ENCODE results near the gene ZNF670.
"Not testable (repeated sequence)": the region's sequence is repeated elsewhere in the genome, so short reads cannot be mapped to it uniquely, and the experiment has no call there.

ZNF670 gene

DNA sequence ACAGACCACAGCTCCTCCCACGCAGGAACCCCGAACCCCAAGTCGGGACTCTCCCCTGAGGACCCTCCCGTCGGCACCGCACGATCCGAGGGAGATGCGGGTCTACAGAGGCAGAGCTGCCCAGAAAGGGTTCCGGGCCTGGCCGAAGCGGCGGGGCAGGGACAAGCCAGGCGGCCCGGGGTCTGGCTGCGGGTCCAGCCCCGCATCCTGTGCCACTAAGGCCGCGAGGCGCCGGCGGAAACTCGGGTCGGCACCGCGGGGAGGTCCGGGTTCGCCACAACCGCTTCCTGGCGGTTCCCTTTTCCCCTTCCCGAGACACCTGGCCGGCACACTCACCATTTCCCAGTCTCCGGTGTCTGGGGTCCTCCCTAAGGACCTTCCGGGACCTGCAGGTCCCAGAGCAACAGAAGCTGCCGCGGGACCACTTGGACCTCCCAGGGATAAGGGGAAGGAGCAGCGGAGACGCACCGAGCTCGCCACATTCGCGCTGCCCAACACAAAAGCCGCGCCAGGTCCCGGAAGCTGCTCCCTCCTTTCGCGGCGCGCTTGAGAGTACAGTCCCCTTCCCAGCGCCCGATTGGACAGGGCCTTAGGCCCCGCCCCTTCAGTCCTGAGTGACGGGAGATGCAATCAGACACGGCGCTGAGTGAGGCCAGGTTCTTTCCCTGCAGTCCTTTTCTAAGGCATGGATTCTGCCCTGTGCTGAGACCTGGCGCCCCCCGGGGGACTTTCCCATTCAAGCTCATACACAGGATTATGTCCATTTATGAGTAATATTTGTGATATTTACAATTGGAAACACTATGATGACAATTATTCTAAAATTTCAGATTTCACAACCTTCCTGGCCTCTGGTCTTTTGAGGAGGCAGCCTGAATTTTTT, at the start of gene ZNF670:
Gene ZNF670, minus strand, starts transcription at position 554 of the 883 bp plus-strand sequence. Its CDS starts 215 bp downstream, at position 339.
- DNase-seq, result peak; percentile 84

DNA sequence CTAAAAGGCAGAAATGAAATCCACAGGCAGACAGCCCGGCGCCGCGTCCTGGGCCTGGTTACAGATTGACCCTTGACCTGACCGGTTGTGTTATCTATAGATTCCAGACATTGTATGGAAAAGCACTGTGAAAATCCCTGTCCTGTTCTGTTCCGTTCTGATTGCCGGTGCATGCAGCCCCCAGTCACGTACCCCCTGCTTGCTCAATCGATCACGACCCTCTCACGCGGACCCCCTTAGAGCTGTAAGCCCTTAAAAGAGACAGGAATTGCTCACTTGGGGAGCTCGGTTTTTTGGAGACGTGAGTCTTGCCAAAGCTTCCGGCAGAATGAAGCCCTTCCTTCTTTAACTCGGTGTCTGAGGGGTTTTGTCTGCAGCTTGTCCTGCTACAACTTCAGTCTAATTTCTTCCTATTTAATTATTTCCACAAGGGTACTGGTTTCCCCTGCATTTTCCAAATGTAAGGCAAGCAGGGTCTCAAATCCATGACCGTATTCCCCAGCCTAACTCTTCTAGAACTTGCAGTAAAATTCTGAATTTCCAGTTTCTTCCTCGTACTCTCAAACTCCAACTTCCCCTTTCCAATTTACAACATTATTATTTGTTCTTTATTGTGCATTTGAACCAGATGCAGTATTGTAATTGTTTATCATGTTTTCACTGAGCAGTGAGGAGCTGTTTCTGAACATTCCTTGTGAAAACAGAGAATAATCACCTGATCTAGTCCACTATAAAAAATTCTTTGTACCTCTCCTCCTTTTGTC, 49.1 kb upstream of the ZNF670 start:
- DNase-seq, result not testable (repeated sequence)

DNA sequence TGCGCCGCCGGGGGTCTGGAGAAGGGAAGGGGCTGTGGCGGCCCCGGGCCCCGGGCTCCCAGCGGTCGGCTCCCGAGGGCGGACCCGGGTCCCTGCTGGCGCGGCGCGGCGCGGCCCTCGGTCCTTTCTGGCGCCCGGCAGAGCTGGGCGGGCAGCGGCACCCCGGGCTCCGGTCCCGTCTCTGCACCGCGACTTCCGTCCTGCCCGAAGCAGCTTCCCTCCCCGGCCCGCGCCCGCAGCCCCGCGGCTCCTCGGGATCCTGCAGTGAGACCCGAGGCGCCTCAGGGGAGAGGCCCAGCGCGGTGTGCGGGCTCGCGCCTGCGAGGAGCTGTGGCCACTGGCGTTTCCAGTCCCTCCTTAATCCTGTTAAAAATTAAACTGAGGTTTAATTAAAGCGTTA, 48.0 kb upstream of the ZNF670 start:
- DNase-seq, result not testable (repeated sequence)

DNA sequence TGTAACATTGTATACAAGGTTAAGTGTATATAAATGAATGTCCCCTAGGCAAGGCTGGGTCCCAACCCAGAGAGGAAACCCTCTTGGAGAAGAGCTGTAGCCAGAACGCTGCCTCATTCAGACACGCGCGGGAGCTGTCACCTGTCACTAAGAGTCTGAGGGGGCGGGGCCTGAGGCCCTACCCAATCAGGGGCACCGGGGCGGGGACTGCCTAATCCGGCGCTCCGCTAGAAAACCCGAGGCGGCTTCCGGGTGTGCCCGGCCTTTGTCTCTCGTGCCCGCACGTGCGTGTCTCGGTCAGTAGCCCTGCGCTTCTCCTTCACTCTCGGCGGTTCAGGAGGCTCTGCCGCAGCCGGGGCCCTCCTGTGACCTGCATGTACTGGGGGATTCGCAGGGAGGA, 47.6 kb upstream of the ZNF670 start:
- not testable (repeated sequence) for DNase-seq

DNA sequence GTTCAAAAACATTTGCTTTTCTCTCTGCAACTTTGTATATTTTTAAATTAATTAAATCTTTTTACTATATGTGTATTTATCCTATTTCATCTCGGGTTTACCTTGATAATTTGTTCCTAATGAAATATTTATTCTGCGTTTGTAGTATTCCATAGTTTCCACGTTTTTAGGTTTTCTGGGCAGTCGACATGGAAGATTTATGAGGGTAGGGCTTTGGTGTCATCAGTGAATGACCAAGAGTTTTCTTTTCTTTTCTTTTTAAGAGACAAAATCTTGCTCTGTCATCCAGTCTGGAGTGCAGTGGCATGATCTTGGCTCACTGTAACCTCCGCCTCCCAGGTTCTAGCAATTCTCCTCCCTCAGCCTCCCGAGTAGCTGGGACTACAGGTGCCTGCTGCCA, 42.8 kb upstream of the ZNF670 start:
- DNase-seq, result no peak

DNA sequence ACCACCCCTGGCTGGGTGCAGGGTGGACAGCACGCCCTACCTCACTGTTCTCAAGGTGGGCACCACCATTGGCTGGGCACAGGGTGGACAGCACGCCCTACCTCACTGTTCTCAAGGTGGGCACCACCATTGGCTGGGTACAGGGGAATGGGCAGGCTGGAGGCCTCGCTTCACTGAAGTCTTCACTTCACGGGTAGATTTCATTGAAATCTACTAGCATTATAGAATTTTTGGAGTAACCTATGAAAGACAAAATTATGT, 41.7 kb upstream of the ZNF670 start:
- not testable (repeated sequence) for DNase-seq

DNA sequence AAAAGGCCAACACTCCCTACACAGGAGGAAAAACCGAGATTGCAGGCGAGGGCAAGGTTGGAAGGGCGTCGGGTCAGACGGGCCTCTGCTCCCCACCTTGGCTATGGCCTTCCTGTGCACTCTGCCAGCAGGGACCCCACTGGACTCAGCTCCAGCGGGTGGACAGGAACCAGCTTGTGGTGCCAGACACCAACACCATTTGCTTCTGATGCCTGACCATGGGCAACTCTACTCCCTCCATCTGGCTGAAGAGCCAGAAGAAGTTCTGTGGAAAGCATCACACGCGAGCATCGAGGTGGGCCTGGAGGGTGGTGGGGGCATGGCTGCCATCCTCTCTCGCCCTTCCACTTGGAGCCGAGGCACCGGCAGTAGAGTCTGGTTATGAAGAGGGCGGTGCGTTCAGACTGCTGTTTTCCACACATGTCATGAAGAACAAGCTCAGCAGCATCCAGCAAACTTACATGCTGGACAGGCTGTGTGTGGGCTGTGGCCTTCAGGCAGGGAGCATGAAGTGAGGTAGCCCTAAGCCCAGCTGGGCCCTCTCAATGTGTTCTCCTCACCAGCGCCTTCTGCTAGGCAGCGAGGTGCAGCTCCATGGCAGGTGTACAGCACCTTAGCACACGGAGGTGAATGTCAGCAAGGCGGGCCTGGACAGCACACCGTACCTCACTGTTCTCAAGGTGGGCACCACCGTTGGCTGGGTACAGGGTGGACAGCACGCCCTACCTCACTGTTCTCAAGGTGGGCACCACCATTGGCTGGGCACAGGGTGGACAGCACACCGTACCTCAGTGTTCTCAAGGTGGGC, 41.2 kb upstream of the ZNF670 start:
- DNase-seq, result no peak

DNA sequence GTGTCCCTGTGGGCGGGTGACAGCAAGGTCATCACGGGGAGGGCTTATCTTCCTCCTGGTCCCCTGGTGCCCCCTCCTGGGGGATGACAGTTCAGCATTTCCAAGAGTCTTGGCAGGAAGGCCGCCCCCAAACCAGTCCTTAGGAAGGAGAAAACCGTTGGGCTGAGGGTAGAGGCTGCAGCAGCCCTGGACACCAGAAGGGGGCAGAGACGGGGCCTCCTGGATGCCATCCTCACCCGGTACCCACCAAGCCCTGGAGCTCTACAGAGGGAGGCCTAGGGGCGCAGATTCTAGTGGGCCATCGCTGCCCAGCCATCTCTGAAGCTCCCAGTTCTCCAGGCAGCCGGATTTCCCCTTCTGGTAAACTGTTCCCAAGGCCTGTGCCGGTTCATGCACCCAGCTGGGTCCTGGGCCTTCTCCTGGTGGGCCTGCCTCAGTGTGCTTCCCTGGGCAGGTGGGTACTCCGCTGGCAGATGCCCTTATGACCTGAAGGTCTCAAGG, 40.4 kb upstream of the ZNF670 start:
- no peak for DNase-seq

DNA sequence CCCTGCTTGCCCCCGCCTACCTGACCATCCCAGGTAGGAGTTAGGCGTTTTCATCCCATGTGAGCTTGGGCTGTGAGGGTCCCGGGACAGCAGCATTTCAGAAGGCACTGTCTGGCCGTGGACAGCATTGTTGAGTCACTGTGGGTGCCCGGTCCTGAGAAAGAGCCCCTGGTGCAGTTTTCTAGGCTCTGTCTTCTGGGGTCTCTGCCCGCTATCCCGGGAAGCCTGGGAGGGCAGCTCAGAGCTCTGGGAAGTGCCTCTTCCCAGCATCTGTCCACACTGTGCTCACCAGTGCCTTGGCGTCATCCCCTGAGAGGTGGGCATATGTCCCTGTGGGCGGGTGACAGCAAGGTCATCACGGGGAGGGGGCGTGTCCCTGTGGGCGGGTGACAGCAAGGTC, 36.9 kb upstream of the ZNF670 start:
- DNase-seq, result no peak

DNA sequence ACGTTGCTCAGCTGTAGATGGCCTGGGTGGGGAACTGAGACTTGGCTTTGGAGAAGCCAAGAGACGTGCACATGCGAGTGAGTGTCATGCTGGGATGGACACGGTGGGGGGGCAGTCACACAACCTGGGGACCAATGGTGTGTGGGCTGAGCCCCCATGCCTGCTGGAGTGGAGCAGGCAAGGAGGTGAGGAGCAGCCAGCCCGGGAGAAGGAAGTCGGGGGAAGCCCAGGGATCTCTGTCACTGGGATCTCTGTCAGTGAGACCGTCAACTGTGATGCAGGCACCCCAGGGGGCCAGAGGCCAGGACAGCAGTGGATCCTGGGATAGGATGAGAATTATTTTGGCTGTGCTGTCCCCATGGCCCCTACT, 36.5 kb upstream of the ZNF670 start:
- DNase-seq, result no peak

DNA sequence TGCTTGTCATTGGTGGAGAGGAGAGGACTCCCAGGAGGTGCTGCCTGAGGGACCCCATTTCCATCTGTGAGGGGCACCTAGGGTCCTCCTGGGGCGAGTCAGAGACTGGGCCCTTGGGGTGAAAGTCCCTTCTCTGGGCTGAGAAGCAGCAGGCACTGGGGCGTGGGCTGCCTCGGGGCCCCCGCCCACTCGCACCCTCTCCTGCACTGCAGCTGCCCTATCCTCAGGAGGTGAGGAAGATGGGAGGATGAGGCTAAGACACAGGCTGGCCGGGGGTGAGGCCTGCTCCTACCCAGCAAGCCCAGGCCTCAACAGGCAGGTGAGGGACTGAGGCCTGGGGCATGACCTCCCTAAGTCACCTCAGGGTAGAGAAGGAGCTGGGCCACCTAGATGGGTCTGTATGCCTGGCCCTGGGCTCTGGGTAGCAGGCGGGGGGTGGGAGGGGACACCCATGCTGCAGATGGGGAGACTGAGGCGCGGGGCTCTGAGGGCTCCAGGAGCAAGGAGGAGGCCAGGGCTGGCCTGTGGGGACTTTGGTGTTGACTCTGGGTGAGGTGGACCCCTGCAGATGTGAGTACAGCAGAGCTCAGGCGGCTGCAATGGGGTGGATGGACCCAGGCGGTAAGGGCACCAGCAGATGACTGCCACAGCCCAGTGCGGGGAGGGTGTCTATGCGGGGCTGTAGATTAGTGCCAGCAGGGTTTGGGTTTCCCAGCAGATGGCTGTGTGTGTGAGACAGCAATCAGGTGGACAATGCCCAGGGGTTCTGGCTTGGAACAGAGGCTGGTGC, 35.9 kb upstream of the ZNF670 start:
- no peak for DNase-seq

DNA sequence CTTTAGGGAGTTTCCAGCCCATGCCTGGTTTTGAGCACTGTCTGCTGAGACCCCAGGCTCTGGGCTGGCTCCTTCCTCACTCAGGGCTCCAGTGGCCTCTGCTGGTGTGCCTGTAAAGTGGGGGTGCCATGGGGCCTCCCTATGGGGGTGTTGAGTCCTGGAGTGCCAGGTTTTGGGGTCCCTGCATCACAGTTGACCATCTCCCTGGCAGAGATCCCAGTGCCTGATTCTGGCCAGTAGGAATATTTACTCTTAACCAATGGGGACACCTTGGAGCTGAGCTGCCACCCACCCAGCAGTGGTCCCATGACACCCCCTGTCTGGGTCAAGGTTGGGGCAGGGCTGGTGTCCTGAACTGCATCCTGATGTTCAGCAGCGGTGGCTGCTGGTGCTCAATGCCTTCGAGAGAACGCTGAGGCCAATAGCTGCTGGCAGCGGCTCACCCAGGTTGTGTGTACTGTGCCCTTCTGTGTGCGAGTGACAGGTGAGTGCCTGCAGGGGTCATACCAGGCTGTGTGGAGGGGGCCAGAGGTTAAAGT, 35.2 kb upstream of the ZNF670 start:
- no peak for DNase-seq

DNA sequence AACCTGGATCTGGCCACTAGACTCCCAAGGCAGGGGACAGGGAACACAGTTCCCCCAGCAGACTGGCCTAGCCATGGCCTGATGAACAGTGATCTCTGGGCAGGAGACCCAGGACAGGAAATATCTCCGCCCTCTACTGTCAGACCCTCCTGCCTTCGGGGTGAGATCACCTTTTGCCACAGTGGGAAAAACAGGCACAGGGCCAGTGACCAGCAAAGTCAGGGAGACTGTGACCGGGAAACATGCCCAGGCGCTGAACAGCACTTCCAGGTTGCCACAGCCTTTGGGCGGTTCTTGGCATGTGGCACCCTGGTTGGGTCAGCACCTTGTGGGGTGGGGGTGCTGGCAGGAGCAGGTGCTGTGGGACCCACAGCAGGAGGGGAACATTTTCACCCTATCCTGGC, 34.5 kb upstream of the ZNF670 start:
- DNase-seq, result no peak

DNA sequence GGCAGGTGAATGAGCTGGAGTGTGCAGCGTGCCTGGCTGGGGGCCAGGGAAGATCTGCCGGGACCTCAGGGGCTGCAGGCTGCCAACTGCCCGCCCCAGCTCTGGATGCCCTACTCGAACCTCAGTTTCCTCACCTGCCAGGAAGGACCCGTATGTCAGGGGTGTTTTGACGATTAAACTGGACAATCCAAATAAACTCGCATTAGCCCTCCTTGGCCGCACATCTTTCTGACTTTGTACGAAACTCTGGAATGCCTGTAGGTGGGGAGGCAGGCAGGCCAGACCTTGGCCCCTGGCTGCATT, 33.8 kb upstream of the ZNF670 start:
- DNase-seq, result no peak

DNA sequence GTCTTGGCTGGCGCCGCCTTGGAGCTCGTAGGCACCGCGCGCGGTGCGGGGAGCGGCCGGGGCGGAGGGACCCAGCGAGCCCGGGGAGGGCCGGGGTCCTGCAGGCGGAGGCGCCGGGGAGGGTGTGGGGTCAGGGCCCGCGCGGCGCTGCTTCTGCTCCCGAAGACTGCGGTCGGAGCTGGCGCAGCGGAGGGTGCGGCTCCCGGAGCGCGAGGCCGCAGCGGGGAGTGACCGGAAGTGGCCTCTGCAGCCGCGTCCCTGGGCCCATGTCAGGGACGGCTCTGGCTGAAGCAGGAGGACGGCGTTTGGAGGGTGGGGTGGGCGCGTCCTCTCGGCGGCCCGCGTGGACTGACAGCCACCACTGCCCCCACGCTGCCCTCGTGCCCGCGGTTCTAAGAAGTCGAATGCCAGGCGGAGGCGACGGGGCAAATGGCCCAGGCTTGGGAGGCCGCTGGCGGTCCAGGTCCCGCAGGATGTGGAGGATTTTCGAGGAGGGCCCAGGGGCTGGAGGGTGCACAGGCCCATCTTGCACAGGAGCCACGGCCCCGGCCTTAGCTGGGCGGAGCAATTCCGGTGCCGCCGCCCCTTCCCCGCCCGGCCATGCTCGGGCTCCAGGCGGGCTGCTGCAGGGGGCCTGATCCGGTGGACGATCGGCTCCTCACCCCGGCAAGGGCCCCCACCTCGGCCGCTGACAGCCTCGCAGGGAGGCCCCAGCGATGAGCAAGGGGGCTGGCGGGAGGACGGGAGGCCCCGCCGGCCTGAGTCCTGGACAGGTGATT, 33.3 kb upstream of the ZNF670 start:
- no peak for DNase-seq

DNA sequence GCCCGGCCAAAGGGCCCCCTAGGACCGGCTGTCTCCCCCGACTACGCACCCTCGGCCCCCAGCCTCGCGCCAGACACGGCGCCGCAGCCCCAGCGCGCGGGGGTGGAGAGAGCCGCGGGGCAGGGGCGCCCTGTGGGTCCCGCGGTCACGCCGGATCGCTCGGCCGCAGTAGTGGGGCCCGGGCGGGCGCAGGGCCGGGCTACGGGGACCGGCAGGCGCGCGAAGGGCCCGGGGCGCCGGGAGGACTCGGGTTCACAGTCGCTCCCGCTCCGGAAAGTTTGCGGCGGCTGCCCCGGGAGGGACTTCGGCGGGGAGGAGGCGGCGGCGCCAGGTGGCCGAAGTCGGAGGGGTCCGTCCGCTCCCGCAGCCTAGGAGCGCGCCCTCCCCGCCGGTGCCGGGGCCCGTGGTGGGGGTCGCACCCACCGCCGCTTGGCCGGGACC, 32.7 kb upstream of the ZNF670 start:
- no peak for DNase-seq

DNA sequence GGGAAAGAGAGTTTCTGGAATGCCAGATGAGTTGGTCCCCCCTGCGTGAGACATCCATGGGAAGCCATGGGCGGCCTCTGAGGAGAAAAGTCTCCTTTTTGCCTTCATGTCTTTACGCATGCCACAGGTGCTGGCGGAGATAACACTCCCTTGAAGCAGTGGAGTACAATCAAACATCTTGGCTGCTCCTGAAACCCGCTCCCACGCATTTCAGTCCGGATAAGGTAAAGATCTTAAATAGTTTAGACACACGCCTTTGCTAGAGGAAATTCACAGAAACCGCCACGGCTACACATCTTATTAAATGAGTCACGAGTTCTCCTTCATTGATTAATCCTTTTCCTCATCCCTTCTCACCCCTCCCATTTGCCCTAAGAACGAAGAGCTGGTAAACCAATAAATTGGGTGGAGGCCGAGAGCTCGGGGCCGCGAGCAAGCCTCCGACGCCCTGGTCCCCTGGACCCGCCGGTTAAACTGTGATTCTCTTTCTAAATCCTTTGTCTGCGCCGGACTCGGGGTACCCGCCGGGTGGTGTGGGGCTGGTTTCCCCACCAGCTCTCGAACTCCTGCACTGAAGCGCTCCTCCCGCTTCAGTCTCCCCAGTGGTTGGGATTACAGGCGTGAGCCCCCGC, 32.1 kb upstream of the ZNF670 start:
- no peak for DNase-seq

DNA sequence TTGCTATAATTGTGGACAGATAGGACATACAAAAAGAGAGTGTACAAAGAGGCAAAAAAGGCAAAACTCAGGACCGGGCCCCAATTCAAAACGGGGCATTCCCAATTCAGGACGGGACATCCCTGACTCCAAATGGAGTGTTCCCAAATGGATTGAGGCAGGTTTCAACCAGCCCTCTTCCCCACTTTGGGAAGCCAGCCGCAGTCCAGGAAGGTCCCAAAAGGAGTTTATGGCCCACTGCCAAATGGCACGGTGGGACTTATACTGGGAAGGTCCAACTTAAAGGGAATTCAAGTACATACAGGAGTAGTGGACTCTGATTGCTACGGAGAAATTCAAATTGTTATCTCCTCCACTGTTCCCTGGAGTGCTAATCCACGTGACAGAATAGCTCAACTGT, 29.1 kb upstream of the ZNF670 start:
- no peak for DNase-seq

DNA sequence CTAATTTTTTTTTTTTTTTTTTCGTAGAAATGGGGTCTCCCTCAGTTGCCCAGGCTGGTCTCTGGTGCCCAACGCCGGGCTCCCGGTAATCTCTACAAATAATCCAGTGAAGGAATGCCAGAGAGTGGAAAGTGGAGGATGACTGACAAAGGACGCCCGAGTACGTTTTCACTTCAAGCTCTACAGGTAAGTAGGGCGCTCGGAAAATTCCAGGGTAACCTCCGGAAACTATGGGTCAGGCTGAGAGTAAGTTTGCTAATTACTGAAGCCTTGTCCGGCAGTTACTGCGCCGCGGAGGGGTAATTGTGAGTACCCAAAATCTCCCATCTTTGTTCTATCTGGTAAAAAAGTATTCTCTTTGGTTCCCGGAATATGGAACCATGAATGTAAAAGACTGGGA, 27.4 kb upstream of the ZNF670 start:
- DNase-seq, result no peak

DNA sequence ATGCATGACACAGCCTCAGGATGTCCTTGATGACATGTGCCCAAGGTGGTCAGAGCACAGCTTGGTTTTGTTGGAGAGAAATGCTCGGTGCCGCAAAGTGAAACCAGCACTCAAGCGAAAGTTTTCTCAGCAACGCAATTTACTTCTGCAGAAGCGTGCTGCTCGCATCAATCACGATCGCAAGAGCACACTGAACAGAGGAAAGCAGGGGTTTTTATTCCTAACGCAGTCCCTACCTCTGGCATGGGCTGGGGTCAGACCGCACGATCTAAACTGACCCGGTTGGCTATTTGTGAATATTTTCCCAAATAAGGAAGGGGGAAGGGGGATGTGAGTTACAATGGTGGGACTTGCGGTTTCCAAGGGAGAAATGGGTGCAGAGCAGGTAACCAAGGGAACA, 26.4 kb upstream of the ZNF670 start:
- DNase-seq, result no peak
